Tibial nerve (tissue), 3 donors: Measurements from ENCODE around the gene ARTN.

Source experiments
- POLR2A ChIP-seq, 2 donors: fragments of 450-650 bp; IDR thresholded peaks; one replicate each; pipeline ENCODE4 v1.6.1; 2017; ENCODE audit warnings: antibody characterized with exemption in 2 of 2, mild to moderate bottlenecking in 2 of 2, moderate library complexity in 2 of 2
- TF ChIP-seq, protein P1 (sequence below), 5 experiments: fragments of 200-600 bp in 3 of 5; fragments of 450-650 bp in 2 of 5; sonication (generic) in 3 of 5; IDR thresholded peaks; one replicate each; pipeline ENCODE4 v1.5.1; 2016 to 2019; ENCODE audit warnings: antibody characterized with exemption in 5 of 5, mild to moderate bottlenecking in 3 of 5, moderate library complexity in 2 of 5

DNA sequence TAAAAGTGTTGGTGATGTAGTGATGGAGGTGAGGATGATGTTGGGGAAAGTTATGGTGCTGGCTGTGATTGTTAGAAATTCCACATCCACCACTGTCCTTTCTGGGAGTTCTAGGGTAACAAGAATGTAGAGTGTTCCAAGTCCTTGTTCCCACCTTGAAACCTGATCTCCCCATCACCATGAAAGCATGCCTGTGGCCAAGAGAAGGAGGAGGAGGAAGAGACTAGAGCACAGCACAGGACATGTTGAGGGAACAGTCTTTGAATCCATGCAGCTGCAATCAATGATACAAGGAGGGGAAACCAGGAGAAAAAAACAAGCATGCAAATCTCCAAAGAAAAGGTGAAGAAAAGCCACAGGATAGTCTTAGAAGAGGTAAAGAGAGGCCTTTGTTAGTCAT, 45.9 kb upstream of the ARTN start:
- TF ChIP-seq, protein P1, sequence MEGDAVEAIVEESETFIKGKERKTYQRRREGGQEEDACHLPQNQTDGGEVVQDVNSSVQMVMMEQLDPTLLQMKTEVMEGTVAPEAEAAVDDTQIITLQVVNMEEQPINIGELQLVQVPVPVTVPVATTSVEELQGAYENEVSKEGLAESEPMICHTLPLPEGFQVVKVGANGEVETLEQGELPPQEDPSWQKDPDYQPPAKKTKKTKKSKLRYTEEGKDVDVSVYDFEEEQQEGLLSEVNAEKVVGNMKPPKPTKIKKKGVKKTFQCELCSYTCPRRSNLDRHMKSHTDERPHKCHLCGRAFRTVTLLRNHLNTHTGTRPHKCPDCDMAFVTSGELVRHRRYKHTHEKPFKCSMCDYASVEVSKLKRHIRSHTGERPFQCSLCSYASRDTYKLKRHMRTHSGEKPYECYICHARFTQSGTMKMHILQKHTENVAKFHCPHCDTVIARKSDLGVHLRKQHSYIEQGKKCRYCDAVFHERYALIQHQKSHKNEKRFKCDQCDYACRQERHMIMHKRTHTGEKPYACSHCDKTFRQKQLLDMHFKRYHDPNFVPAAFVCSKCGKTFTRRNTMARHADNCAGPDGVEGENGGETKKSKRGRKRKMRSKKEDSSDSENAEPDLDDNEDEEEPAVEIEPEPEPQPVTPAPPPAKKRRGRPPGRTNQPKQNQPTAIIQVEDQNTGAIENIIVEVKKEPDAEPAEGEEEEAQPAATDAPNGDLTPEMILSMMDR (IDR thresholded peaks at IDR 0.05), result no peak
- no peak for TF ChIP-seq POLR2A (IDR thresholded peaks at IDR 0.05)
